ENCODE measurements around the gene TSR3. TPM values are rescaled to one million over a fixed set of nuclear protein-coding genes. Genes with fewer than 3 reads are reported as not detected.
"Not testable (repeated sequence)": the region's sequence is repeated elsewhere in the genome, so short reads cannot be mapped to it uniquely, and the experiment has no call there.

The TSR3 gene
- total and polyA plus RNA-seq, 3 experiments from 2014 or later = 91.8 to 109 (median 102) TPM

DNA sequence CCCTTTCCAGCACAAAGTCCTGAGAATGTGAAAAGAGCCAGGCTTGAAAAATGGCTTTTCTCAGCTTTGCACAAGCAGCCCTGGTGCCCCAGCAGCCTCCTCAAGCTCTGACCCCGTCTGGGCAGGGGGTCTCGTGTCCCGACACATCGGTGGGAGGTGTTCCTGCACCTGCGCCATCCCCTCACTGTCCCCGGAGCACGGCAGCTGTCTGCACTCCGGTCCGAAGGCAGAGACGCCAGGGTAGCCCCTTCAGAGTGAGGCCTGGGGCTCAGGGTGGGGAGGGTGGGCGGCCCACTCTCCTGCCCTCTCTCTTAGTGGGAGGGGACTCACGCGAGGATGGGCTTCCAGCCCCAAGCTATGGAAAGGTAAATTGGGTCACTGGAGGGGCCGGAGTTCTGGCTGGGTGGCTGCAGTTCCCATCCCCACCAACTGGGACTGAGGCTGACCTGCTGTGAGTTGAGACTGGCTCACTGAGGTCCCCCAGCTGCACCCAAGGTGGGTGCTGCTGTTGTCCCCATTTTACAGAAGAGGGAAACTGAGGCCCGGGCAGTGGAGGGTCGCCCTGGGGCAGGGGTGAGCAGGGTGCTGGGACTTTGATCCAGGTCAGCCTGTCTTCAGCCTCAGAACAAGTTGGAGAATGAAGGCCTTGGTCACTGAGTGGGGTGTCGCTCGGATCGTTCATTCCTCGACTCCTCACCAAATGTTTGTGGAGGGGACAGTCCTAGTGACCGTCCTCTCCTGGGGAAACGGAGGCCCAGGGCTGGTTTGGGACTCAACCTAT, 20.6 kb downstream of the TSR3 start:
- Histone ChIP-seq H3K27me3 (ENCODE audit: insufficient read depth, low read length, poor library complexity, severe bottlenecking) (peaks cover 25% of the 10 kb centered on the region), H3K9me3 (ENCODE audit: low read length) (no peaks in the 10 kb centered on the region), H3K4me1 (ENCODE audit: insufficient read depth, low read length) (peaks cover 27% of the 10 kb centered on the region), H3K27ac (ENCODE audit: low read depth, low read length) (peak overlapping the region; percentile 70), H3K36me3 (ENCODE audit: insufficient read depth, low read length) (no peaks in the 10 kb centered on the region), H3K4me3 (ENCODE audit: low read length) (peak overlapping the region; percentile 40)
- Mint-ChIP-seq H3K27ac (peak overlapping the region; percentile 57 to 93 (median 88)), H3K9me3 (peaks cover 0 to 2% (median 0%) of the 10 kb centered on the region in 5 donors), H3K4me1 (peaks cover 12 to 36% (median 14%) of the 10 kb centered on the region in 3 donors), H3K36me3 (peaks cover 0 to 5% (median 3%) of the 10 kb centered on the region in 3 donors), H3K4me3 (peak overlapping the region; percentile 50 to 93 (median 81)), H3K27me3 (peaks cover 3 to 9% of the 10 kb centered on the region in 2 donors)
- ChIA-PET CTCF (interaction anchor here (1.5 kb wide), 1 partner anchor 369 kb away, joined by 3 read pairs; no protein-coding TSS in a partner anchor), POLR2A (interaction anchor here (0.6 to 2.2 kb wide), 2 partner anchors 22 to 875 kb away, joined by 5 to 7 read pairs; partner anchors contain the start of gene UBE2I)
- DNase-seq = no peak

DNA sequence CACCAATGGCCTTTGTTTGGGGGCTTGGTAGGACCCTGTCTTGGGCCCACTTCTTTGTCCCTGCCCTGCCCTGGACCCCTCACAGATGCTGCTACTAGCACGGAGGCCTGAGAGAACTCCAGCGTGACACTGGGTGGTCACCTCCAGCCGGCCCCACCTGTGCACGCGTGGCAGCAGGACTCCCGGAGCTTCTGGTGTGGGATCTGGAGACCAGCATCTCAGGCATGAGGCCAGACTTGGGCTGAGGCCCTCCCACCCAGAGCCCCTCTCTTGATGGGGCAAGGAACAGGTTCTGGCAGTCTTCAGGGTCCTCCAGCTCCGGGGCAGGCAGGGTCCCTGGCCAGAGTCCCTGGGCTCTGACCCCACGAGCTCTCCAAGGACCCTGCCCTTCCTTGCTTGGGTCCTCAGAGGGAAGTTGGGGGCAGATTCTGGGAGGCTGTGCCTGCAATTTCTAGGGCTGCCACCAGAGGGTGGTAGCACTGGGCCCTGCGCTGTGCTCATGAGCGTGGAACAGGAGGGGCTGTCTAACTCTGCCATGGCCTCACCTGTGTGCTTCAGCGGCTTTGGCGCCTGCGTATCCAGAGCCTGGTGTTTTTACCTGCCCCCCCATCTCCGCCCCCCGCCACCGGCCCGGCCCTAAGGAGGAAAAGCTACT, 21.3 kb downstream of the TSR3 start:
- Histone ChIP-seq H3K4me1 (ENCODE audit: insufficient read depth, low read length) (peaks cover 27% of the 10 kb centered on the region), H3K4me3 (ENCODE audit: low read length) (no peak overlapping the region), H3K36me3 (ENCODE audit: insufficient read depth, low read length) (no peaks in the 10 kb centered on the region), H3K27ac (ENCODE audit: low read depth, low read length) (no peak overlapping the region), H3K9me3 (ENCODE audit: low read length) (no peaks in the 10 kb centered on the region), H3K27me3 (ENCODE audit: insufficient read depth, low read length, poor library complexity, severe bottlenecking) (peaks cover 23% of the 10 kb centered on the region)
- H3K9me3 Mint-ChIP-seq = peaks cover 0 to 2% (median 0%) of the 10 kb centered on the region in 5 donors
- no peak overlapping the region for H3K4me3 Mint-ChIP-seq
- no peak for DNase-seq
- peaks cover 0 to 10% (median 3%) of the 10 kb centered on the region in 3 donors for H3K36me3 Mint-ChIP-seq
- H3K27ac Mint-ChIP-seq = no peak overlapping the region
- H3K4me1 Mint-ChIP-seq = peaks cover 12 to 29% (median 14%) of the 10 kb centered on the region in 3 donors
- H3K27me3 Mint-ChIP-seq = peaks cover 3 to 9% of the 10 kb centered on the region in 2 donors
- CTCF ChIA-PET = interaction anchor here (0.7 to 1.5 kb wide), 2 partner anchors 11 to 370 kb away, joined by 3 read pairs; no protein-coding TSS in a partner anchor
- POLR2A ChIA-PET = interaction anchor here (0.6 to 2.2 kb wide), 3 partner anchors 21 to 876 kb away, joined by 5 to 7 read pairs (median 5); partner anchors contain the start of gene UBE2I

DNA sequence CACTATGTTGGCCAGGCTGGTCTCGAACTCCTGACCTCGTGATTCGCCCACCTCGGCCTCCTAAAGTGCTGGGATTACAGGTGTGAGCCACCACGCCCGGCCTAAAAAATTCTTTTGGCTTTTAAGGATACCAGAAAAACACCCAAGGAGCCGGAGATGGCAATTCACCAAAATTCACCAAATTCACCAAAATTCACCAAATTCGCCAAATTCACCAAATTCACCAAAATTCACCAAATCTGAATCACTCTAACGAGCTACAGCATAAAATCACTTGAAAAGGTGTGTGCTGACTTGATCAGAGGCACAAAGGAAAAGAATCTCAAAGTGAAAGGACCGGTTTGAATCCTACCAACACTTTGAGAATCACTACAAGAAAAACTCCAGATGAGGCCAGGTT, 22.7 kb downstream of the TSR3 start:
- CTCF ChIA-PET; H3K27ac ChIP-seq (ENCODE audit: low read depth, low read length); H3K9me3 ChIP-seq (ENCODE audit: low read length); DNase-seq; H3K9me3 Mint-ChIP-seq; H3K27ac Mint-ChIP-seq; H3K27me3 Mint-ChIP-seq; H3K36me3 ChIP-seq (ENCODE audit: insufficient read depth, low read length); H3K4me3 ChIP-seq (ENCODE audit: low read length): not testable (repeated sequence)
- POLR2A ChIA-PET = interaction anchor here (0.5 kb wide), 1 partner anchor 14 kb away, joined by 3 read pairs; no protein-coding TSS in a partner anchor
- Mint-ChIP-seq H3K4me1 (peaks cover 10 to 18% (median 12%) of the 10 kb centered on the region in 3 donors), H3K36me3 (peaks cover 0 to 23% (median 3%) of the 10 kb centered on the region in 3 donors), H3K4me3 (peak overlapping the region in 1 of 7 donors; percentile 42)
- Histone ChIP-seq H3K4me1 (ENCODE audit: insufficient read depth, low read length) (peaks cover 22% of the 10 kb centered on the region), H3K27me3 (ENCODE audit: insufficient read depth, low read length, poor library complexity, severe bottlenecking) (peaks cover 12% of the 10 kb centered on the region)

DNA sequence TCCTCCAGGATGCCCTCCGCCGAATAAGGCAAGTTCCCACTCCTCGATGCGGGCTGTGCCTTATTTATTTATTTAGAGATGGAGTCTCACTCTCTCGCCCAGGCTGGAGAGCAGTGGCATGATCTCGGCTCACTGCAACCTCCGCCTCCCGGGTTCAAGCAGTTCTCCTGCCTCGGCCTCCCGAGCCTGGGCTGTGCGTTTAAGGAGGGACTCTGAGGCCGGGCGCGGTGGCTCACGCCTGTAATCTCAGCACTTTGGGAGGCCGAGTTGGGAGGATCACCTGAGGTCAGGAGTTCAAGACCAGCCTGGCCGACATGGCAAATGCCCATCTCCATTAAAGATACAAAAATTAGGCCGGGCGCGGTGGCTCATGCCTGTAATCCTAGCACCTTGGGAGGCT, 23.5 kb downstream of the TSR3 start:
- H3K27ac ChIP-seq (ENCODE audit: low read depth, low read length); CTCF ChIA-PET; H3K27me3 Mint-ChIP-seq; H3K27ac Mint-ChIP-seq; DNase-seq; H3K9me3 ChIP-seq (ENCODE audit: low read length); H3K4me3 ChIP-seq (ENCODE audit: low read length); H3K9me3 Mint-ChIP-seq; H3K4me3 Mint-ChIP-seq; POLR2A ChIA-PET: not testable (repeated sequence)
- H3K36me3 Mint-ChIP-seq = peaks cover 0 to 29% (median 3%) of the 10 kb centered on the region in 3 donors
- Histone ChIP-seq H3K27me3 (ENCODE audit: insufficient read depth, low read length, poor library complexity, severe bottlenecking) (peaks cover 12% of the 10 kb centered on the region), H3K36me3 (ENCODE audit: insufficient read depth, low read length) (peaks cover 12% of the 10 kb centered on the region), H3K4me1 (ENCODE audit: insufficient read depth, low read length) (peaks cover 21% of the 10 kb centered on the region)
- peaks cover 10 to 18% (median 12%) of the 10 kb centered on the region in 3 donors for H3K4me1 Mint-ChIP-seq

DNA sequence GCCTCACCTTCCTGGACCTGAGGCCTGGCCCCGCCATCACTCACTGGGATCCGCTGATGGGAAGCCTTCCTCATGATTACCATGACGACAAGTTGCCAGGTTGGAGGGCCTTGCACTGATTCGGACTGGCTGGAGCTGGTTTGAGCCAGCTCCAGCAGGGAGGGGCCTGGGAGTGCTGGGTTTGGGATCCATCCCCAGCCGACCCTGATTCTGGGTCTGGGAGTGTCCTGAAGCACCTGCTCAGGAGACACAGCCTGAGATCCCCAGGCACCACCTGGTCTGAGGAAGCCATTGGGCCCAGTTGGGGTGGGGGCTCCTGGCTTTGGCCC, 24.1 kb downstream of the TSR3 start:
- Mint-ChIP-seq H3K4me1 (peaks cover 7 to 15% (median 9%) of the 10 kb centered on the region in 3 donors), H3K4me3 (no peak overlapping the region), H3K9me3 (peaks cover 0 to 2% (median 0%) of the 10 kb centered on the region in 5 donors), H3K27ac (no peak overlapping the region), H3K36me3 (peaks cover 0 to 29% (median 3%) of the 10 kb centered on the region in 3 donors), H3K27me3 (peaks cover 0 to 1% of the 10 kb centered on the region in 2 donors)
- Histone ChIP-seq H3K4me3 (ENCODE audit: low read length) (no peak overlapping the region), H3K4me1 (ENCODE audit: insufficient read depth, low read length) (peaks cover 15% of the 10 kb centered on the region), H3K36me3 (ENCODE audit: insufficient read depth, low read length) (peaks cover 12% of the 10 kb centered on the region), H3K27me3 (ENCODE audit: insufficient read depth, low read length, poor library complexity, severe bottlenecking) (peaks cover 9% of the 10 kb centered on the region), H3K27ac (ENCODE audit: low read depth, low read length) (no peak overlapping the region), H3K9me3 (ENCODE audit: low read length) (no peaks in the 10 kb centered on the region)
- DNase-seq = no peak
- ChIA-PET POLR2A (no interaction called here), CTCF (no interaction called here)

DNA sequence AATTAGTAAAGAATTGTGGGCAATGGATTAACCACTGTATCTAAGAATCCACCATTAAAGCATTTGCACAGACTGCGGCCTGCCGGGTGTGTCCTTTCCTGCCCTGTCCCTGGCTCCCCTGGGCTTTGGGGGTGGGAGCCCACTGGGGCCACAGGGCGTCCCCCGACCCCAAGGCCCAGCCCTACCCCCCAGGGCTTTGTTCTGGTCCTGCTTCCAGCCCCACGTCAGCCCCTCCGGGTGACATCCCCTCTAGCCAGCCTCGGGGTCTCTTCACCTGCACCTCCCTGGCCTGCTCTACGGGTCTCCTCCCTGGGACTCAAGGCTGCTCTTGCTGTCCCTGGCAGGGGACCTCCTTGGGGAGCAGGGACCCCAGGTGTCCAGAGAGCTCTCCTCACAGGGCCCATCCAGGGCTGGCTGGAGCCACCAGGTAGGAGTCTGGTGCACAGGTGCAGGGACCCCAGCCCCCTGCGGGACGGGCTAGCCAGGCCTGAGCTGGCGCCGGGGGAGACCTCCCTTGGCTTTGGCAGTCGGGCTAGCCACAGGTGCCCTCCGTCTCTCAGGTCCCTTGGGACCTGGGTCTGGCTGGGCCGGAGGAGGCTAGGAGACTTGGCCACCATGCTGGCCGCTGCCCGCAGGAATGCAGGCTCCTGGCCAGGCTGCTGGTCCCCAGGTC, 24.6 kb downstream of the TSR3 start:
- peaks cover 5 to 10% (median 7%) of the 10 kb centered on the region in 3 donors for H3K4me1 Mint-ChIP-seq
- H3K27ac Mint-ChIP-seq = peak overlapping the region in 3 of 8 donors; percentile 43 to 55 (median 48)
- H3K4me1 ChIP-seq (ENCODE audit: insufficient read depth, low read length) = peaks cover 10% of the 10 kb centered on the region
- H3K4me3 Mint-ChIP-seq = no peak overlapping the region
- no peak overlapping the region for H3K4me3 ChIP-seq (ENCODE audit: low read length)
- H3K27ac ChIP-seq (ENCODE audit: low read depth, low read length) = no peak overlapping the region
- H3K9me3 Mint-ChIP-seq = peaks cover 0 to 2% (median 0%) of the 10 kb centered on the region in 5 donors
- CTCF ChIA-PET = no interaction called here
- peaks cover 0 to 32% (median 3%) of the 10 kb centered on the region in 3 donors for H3K36me3 Mint-ChIP-seq
- H3K36me3 ChIP-seq (ENCODE audit: insufficient read depth, low read length) = peaks cover 12% of the 10 kb centered on the region
- DNase-seq = no peak
- POLR2A ChIA-PET = no interaction called here
- peaks cover 6% of the 10 kb centered on the region for H3K27me3 ChIP-seq (ENCODE audit: insufficient read depth, low read length, poor library complexity, severe bottlenecking)
- H3K27me3 Mint-ChIP-seq = no peaks in the 10 kb centered on the region
- H3K9me3 ChIP-seq (ENCODE audit: low read length) = no peaks in the 10 kb centered on the region

DNA sequence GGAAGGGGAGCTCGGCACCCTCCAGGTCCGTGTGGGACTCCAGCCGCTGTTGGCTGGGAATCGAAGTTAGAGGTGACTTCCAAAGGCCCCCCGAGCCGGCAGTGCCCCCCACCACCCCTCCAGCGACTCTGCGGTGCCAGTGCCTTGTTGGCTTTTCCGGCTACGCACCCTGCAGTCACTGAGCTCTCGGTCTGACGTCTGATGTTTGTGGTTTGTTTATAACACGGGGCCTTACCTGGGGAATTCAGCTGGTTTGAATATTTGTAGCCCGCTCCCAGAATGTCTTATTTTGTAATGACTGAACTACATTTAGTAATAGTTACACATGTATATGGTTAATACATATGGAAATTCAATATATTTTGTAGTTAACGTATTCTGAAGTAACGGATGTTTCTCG, 25.3 kb downstream of the TSR3 start:
- Mint-ChIP-seq H3K4me1 (peaks cover under 1 to 3% (median 2%) of the 10 kb centered on the region in 3 donors), H3K27ac (peak overlapping the region in 2 of 8 donors; percentile 48 to 55), H3K9me3 (no peaks in the 10 kb centered on the region), H3K36me3 (peaks cover 0 to 39% (median 3%) of the 10 kb centered on the region in 3 donors), H3K4me3 (peak overlapping the region in 1 of 7 donors; percentile 40), H3K27me3 (no peaks in the 10 kb centered on the region)
- no peaks in the 10 kb centered on the region for H3K9me3 ChIP-seq (ENCODE audit: low read length)
- no peak for DNase-seq
- no peak overlapping the region for H3K4me3 ChIP-seq (ENCODE audit: low read length)
- peaks cover 12% of the 10 kb centered on the region for H3K36me3 ChIP-seq (ENCODE audit: insufficient read depth, low read length)
- peaks cover 4% of the 10 kb centered on the region for H3K4me1 ChIP-seq (ENCODE audit: insufficient read depth, low read length)
- no peak overlapping the region for H3K27ac ChIP-seq (ENCODE audit: low read depth, low read length)
- ChIA-PET POLR2A (interaction anchor here (1.0 kb wide), 1 partner anchor 16 kb away, joined by 5 read pairs; no protein-coding TSS in a partner anchor), CTCF (no interaction called here)
- no peaks in the 10 kb centered on the region for H3K27me3 ChIP-seq (ENCODE audit: insufficient read depth, low read length, poor library complexity, severe bottlenecking)

Data from CD8-positive, alpha-beta memory T cell (primary cell).